ENCODE data around the gene CYP2E1.
"Not testable (repeated sequence)": the region's sequence is repeated elsewhere in the genome, so short reads cannot be mapped to it uniquely, and the experiment has no call there.

CYP2E1 gene

GRCh38 chr10:133577037-133577436 lies 49.9 kb downstream of the CYP2E1 start:
- not testable (repeated sequence) for DNase-seq
